GM12873 (cell line): ENCODE measurements around the gene TMEM11.

Experiments
- TF ChIP-seq, protein P1 (sequence below): IDR thresholded peaks from 2 replicates; pipeline ENCODE4 v1.5.1; 2012; ENCODE audit warnings: low read depth, mild to moderate bottlenecking, moderate library complexity, low read length, control low read depth; ENCODE audit not compliant: insufficient read depth; ENCODE audit errors: missing control alignments

Gene TMEM11, protein sequence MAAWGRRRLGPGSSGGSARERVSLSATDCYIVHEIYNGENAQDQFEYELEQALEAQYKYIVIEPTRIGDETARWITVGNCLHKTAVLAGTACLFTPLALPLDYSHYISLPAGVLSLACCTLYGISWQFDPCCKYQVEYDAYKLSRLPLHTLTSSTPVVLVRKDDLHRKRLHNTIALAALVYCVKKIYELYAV

DNA sequence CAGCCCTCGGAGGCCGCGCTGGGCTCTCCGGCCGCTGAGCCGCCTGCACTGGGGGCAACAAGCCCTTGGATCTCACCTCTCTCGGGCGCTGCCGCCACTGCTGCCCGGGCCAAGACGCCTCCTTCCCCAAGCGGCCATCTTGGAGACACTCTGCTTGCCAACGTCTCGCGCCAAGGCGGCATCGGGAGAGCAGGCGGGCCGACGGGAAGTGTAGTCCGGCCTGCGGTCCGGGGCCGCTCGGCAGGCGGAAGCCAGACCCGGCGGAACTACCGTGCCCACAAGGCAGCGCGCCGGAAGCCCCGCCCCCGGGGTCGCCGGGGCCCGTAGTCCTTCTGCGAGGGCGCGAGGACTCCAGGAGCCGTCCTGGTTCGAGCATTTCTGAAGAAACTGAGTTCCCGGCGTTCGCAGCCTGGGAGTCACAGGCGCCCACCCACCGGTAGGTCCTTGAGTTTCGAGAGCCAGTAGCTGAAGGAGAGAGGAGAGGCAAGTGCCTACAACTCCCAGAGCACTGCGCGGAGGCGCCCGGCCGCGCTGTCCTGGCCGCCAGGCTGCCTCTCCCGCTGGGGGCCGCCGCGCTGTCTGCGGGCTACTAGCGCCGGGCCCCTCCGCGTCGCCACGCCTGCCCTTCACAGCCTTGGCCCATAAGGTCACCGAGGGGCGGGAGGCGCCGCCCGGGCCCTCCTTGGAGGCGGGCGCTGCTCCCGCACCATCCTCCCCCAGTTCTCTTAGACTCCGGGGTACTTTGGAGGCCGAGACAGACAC lies at the start of gene TMEM11:
TMEM11 (minus strand) TSS at position 147 of the 762 bp plus-strand sequence; CDS start at position 138, 9 bp downstream.
- TF ChIP-seq, protein P1, sequence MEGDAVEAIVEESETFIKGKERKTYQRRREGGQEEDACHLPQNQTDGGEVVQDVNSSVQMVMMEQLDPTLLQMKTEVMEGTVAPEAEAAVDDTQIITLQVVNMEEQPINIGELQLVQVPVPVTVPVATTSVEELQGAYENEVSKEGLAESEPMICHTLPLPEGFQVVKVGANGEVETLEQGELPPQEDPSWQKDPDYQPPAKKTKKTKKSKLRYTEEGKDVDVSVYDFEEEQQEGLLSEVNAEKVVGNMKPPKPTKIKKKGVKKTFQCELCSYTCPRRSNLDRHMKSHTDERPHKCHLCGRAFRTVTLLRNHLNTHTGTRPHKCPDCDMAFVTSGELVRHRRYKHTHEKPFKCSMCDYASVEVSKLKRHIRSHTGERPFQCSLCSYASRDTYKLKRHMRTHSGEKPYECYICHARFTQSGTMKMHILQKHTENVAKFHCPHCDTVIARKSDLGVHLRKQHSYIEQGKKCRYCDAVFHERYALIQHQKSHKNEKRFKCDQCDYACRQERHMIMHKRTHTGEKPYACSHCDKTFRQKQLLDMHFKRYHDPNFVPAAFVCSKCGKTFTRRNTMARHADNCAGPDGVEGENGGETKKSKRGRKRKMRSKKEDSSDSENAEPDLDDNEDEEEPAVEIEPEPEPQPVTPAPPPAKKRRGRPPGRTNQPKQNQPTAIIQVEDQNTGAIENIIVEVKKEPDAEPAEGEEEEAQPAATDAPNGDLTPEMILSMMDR, result no peak

DNA sequence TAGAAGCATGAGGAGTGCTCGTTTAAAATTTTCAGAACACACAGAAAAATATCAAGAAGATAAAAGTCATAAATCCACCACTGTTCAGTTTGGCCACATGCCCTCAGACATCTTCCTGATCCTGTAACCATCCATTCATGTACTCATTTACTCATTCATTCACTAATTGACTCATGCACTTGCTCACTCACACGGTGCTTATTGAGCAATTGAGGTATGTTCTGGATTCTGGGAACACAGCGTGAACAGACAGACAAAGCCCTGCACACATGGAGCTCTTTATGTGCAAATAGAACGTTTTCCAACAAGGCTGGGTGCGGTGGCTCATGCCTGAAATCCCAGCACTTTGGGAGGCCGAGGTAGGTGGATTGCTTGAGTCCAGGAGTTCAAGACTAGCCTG lies 49.4 kb upstream of the TMEM11 start:
- TF ChIP-seq, protein P1, result no peak

DNA sequence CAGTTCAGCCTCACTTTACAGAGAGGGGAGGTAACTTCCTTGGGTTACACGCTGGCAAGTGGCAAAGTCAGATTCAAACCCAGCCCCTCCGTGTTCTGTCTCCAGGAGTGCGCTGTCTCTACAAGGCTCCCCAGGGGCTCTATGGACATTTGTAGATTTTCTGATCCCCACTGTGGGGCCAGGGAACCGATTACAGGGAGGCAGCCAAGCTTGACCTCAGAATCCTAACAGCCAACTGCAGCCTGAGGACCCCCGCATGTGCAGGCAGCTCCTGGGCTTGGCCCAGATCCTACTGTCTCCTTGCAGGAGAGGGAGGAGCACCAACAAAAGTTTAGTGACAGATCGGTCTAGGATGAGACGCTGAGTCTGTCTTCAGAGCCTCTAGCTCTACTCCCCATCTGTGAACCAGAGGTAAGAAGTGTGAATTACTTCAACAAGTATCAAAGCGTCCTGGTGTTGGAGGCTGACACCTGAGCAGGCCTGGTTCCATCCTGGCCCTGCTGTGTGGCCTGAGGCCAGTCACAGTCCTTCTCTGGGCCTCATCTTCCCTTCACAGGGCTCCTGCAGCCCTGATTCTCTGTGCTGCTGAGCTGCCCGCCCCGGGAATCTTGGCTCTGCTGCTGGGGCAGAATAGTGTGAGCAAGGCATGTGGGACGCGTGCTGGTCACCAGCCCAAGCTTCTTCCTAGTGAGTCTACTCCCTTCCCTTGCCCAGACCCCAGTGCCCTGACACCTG lies 48.5 kb upstream of the TMEM11 start:
- TF ChIP-seq, protein P1, result no peak

DNA sequence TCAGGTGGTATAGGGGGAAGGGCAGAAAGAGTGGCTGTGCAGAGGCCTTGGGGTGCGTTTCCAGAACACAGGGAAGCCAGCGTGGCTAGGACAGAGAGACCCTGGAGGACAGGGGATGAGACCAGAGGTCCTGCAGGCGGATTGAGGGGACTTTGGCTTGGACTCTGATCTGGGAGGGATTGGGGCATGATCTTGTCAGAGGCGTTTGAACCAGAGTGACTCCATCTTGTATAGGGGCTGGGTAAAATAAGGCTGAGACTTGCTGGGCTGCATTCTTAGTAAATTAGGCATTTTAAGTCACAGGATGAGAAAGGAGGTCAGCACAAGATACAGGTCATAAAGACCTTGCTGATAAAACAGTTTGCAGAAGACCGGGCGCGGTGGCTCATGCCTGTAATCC lies 44.6 kb upstream of the TMEM11 start:
- TF ChIP-seq, protein P1, result no peak

DNA sequence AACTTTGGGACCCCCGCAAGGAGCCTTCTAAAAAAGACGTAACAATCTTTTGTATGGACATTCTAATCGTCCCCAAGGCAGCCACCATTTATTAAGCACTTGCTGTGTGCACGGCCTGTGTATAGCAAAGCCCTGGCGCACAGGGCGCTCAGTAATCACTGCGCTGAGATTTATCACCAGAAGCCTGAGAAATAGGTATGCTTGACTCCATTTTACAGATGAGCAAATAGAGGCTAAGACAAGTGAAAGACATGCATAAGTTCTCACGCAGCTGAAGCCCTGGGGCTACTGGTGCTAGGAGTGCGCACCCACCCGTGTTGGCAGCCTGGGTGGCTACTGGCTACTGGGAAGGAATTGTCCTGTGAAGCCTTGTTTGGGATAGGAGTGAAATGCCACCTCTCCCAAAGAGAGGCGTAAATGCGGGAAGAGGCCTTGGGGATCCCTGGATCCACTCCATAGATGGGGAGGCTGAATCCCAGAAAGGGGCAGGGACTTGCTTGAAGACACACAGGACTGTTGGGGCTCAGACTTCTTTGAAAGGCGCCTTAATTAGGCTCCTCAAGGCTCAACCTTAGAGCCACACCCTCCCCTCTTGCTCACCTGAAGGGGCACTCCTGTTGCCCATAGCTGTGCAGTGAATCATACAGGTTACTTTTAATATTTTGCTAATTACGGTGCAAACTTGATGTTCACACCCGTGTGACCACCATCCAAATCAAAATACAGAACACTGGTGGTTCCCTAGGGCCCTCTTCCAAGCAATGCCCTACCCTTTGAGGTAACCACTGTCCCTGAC lies 39.9 kb upstream of the TMEM11 start:
- TF ChIP-seq, protein P1, result peak; percentile 6

DNA sequence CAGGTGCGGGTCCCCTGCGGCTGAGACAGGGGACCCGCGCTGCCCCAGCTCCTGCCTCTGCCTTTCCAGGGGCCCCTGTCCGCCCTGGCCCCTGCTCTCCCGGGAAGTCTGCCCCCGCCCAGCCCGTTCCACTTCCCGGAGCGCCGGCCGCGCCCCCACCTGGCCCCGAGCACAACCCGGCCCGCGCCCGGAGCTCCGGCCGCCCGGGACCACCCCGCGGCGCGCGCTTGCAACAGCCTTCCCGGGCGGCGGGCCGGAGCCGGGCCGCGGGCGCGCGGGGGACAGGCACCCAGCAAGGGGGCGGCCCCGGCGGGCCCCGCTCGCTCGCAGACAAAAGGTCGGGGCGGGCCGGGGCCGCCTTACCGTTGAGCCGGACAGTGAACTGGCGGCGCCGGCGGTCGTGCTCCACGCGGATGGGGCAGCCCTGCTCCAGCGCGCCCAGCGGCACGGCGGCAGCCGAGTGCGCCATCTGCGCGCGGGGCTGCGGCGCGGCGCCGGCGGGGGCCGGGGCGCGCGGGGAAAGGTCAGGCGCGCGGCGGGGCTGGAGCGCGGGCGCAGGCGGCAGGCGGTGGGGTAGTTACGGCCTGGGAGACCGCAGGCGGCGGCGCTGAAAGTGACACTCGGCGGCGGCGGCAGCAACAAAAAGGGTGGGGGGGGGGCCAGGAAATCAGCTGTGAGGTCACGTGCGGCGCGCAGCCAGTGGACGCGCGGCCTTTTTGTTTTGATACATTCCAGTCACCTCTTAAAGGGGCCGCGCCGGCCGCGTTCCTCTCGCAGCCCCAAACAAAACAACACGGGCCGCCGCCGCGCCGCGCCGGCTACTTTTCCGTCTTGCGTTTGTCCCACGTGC lies 39.1 kb upstream of the TMEM11 start, which contains the start of gene NATD1:
NATD1 (minus strand) TSS at position 615 of the 850 bp plus-strand sequence; CDS start at position 469, 146 bp downstream.
- TF ChIP-seq, protein P1, result no peak
